DOHH2 (cell line): Measurements from ENCODE around the gene AGER.
"Not testable (repeated sequence)": the region's sequence is repeated elsewhere in the genome, so short reads cannot be mapped to it uniquely, and the experiment has no call there.

Source experiments
- H3F3A ChIP-seq: fragments of 200-600 bp; sonication (generic), shearing (Covaris generic); 2 replicates; pipeline ENCODE4 v1.6.0; 2016; ENCODE audit warnings: antibody characterized with exemption, mild to moderate bottlenecking; ENCODE audit not compliant: control insufficient read depth, insufficient read depth
- H3K27ac ChIP-seq: fragments of 200-600 bp; sonication (generic); 2 replicates; pipeline ENCODE4 v1.5.1; 2014; ENCODE audit warnings: low read depth, mild to moderate bottlenecking, low read length, moderate library complexity
- H3K27me3 ChIP-seq: fragments of 200-600 bp; sonication (generic); 2 replicates; pipeline ENCODE4 v1.6.1; 2014; ENCODE audit warnings: mild to moderate bottlenecking, low read length, mixed read lengths; ENCODE audit not compliant: control insufficient read depth
- H3K36me3 ChIP-seq: fragments of 200-600 bp; sonication (generic); 2 replicates; pipeline ENCODE4 v1.6.1; 2014; ENCODE audit warnings: mild to moderate bottlenecking, low read length, moderate library complexity, mixed read lengths; ENCODE audit not compliant: control insufficient read depth
- H3K4me1 ChIP-seq: fragments of 200-600 bp; sonication (generic); 2 replicates; pipeline ENCODE4 v1.6.1; 2014; ENCODE audit warnings: mild to moderate bottlenecking, low read length, mixed read lengths; ENCODE audit not compliant: control insufficient read depth
- H3K4me2 ChIP-seq: fragments of 200-600 bp; sonication (generic); 2 replicates; pipeline ENCODE4 v1.6.0; 2014; ENCODE audit warnings: mild to moderate bottlenecking, low read length, moderate library complexity
- H3K4me3 ChIP-seq: fragments of 200-600 bp; sonication (generic); 2 replicates; pipeline ENCODE4 v1.5.1; 2014; ENCODE audit warnings: mild to moderate bottlenecking, low read length, mixed read lengths
- H3K79me2 ChIP-seq: fragments of 200-600 bp; sonication (generic); 2 replicates; pipeline ENCODE4 v1.6.1; 2014; ENCODE audit warnings: mild to moderate bottlenecking, low read length, mixed read lengths; ENCODE audit not compliant: control insufficient read depth
- H3K9me2 ChIP-seq: fragments of 200-600 bp; sonication (generic); replicated peaks from 2 replicates; pipeline ENCODE4 v1.6.1; 2014; ENCODE audit warnings: mild to moderate bottlenecking, low read length, mixed read lengths; ENCODE audit not compliant: control insufficient read depth
- H3K9me3 ChIP-seq: fragments of 200-600 bp; sonication (generic); 2 replicates; pipeline ENCODE4 v1.6.1; 2014; ENCODE audit warnings: antibody characterized with exemption, low read length, mixed read lengths; ENCODE audit not compliant: control insufficient read depth, insufficient read depth
- H4K20me1 ChIP-seq: fragments of 200-600 bp; sonication (generic); 2 replicates; pipeline ENCODE4 v1.6.0; 2014; ENCODE audit warnings: low read depth, mild to moderate bottlenecking, antibody characterized with exemption, low read length, moderate library complexity; ENCODE audit not compliant: control insufficient read depth, insufficient read depth
- EZH2phosphoT487 ChIP-seq: fragments of 200-600 bp; sonication (generic); IDR thresholded peaks from 2 replicates; pipeline ENCODE4 v1.6.1; 2017; ENCODE audit warnings: borderline replicate concordance, mild to moderate bottlenecking, antibody characterized with exemption, low read length, moderate library complexity, mixed read lengths
- TF ChIP-seq, protein P1 (sequence below): fragments of 200-600 bp; sonication (generic); IDR thresholded peaks from one replicate; pipeline ENCODE4 v1.5.1; 2014; ENCODE audit warnings: antibody characterized with exemption, mild to moderate bottlenecking, low read depth, low read length; ENCODE audit not compliant: poor library complexity, severe bottlenecking

Gene AGER

DNA sequence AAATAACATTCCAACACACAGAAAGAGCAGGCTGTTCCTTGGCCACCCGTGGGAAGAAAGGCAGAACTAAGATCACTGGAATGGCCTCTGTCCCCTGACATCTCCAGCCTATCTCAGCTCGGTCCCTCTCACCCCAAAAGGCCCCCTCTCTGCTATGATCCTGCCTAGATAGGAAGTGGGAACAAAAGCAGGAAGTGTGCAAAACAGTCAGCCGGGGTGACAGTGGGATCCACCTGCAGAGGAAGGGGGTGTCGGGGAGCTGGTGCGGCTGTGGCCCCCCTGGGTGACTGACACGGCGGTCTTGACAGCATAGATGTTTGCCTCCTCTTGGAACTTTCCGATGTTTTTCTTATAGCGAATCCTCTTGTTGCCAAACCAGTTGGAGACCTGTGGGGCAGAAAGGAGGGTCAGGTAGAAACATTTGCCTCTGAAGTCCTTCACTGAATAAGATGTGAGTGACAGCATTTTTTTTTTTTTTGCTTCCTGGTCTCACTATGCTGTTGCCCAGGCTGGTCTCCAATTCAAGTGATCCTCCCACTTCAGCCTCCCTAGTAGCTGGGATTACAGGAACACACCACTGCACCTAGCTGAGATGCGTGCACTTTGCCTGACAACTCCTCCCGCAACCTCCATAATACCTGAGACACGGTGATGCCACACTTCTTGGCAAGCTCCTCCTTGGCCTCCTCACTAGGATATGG is 3.1 kb upstream of the AGER start:
- no peaks in the 10 kb centered on the region for H3K9me3 ChIP-seq
- no peaks in the 10 kb centered on the region for H4K20me1 ChIP-seq
- H3K4me3 ChIP-seq: peak overlapping the region; percentile 44
- no peak for TF ChIP-seq EZH2phosphoT487
- TF ChIP-seq, protein P1, sequence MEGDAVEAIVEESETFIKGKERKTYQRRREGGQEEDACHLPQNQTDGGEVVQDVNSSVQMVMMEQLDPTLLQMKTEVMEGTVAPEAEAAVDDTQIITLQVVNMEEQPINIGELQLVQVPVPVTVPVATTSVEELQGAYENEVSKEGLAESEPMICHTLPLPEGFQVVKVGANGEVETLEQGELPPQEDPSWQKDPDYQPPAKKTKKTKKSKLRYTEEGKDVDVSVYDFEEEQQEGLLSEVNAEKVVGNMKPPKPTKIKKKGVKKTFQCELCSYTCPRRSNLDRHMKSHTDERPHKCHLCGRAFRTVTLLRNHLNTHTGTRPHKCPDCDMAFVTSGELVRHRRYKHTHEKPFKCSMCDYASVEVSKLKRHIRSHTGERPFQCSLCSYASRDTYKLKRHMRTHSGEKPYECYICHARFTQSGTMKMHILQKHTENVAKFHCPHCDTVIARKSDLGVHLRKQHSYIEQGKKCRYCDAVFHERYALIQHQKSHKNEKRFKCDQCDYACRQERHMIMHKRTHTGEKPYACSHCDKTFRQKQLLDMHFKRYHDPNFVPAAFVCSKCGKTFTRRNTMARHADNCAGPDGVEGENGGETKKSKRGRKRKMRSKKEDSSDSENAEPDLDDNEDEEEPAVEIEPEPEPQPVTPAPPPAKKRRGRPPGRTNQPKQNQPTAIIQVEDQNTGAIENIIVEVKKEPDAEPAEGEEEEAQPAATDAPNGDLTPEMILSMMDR: no peak
- peak overlapping the region; percentile 36 for H3K27ac ChIP-seq
- no peaks in the 10 kb centered on the region for H3K27me3 ChIP-seq
- no peaks in the 10 kb centered on the region for H3K9me2 ChIP-seq
- peaks cover 9% of the 10 kb centered on the region for H3F3A ChIP-seq
- H3K36me3 ChIP-seq: peaks cover 69% of the 10 kb centered on the region
- peak overlapping the region; percentile 100 for H3K4me2 ChIP-seq
- peaks cover 54% of the 10 kb centered on the region for H3K4me1 ChIP-seq
- peaks cover 48% of the 10 kb centered on the region for H3K79me2 ChIP-seq

DNA sequence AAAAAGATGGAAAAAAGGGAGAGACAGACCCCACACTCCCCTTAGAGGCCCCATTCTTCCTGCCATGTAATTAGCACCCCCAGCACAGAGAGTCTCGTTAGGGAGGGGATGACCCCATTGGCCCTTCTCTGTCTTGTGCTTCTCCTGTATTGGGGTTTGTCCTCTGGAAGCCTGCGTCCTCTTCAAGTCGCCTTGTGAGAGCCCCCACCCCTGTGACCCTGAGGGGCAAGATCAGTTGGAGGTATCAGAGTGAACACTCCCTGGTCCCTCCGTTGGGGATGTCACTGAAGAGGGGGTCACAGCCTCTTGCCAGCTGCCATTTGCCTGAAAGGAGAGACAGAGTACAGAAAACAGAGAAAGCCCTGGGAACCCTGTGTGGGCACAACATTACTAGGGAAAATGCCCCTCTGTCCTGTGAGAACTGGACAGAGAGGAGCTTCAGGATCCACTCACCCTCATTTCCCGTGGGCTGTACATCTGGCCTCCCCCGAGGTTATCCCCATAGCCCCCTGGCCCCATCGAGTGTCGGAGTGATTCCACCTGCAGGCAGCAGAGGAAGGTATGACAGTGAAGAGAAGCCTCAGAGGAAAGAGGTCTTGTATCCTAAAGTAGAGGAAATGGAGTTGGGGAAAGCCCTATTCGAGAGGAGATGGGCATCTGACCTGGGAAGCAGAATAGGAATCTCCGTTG is 2.2 kb upstream of the AGER start:
- H3K4me1 ChIP-seq: peaks cover 46% of the 10 kb centered on the region
- H3K36me3 ChIP-seq: peaks cover 66% of the 10 kb centered on the region
- H3K4me3 ChIP-seq, H3K4me2 ChIP-seq, H3F3A ChIP-seq, H4K20me1 ChIP-seq, H3K27me3 ChIP-seq, H3K9me2 ChIP-seq, H3K9me3 ChIP-seq: not testable (repeated sequence)
- peaks cover 42% of the 10 kb centered on the region for H3K79me2 ChIP-seq
- peak overlapping the region; percentile 36 for H3K27ac ChIP-seq

DNA sequence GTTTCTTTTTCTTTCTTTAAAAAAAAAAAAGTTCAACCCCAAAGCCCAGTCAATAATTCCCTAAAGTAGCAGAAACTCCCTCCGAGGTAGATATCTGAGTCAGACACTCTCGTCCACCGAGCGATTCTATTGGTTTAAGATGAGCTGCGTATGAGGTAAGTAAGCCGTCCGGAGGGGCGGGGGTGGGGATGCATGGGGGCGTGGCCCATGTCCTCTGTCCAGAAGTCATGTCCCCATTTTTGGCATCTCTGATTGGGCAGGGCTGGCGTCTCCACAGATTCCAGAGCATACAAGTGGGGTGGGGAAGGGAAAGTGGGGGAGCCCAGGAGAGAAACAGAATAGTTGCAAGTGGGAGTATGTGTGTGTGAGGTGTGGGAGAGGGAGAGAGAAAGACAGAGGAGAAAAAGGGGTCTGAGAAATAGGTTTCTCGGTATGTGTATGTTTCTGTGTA is 1.7 kb upstream of the AGER start:
- H3K9me2 ChIP-seq, H3K9me3 ChIP-seq, H4K20me1 ChIP-seq, H3K4me3 ChIP-seq, H3K27ac ChIP-seq, H3F3A ChIP-seq, H3K27me3 ChIP-seq: not testable (repeated sequence)
- peaks cover 41% of the 10 kb centered on the region for H3K4me1 ChIP-seq
- peak overlapping the region; percentile 11; the same call in 1 of the 2 replicates for H3K4me2 ChIP-seq
- H3K36me3 ChIP-seq: peaks cover 66% of the 10 kb centered on the region
- peaks cover 39% of the 10 kb centered on the region for H3K79me2 ChIP-seq

DNA sequence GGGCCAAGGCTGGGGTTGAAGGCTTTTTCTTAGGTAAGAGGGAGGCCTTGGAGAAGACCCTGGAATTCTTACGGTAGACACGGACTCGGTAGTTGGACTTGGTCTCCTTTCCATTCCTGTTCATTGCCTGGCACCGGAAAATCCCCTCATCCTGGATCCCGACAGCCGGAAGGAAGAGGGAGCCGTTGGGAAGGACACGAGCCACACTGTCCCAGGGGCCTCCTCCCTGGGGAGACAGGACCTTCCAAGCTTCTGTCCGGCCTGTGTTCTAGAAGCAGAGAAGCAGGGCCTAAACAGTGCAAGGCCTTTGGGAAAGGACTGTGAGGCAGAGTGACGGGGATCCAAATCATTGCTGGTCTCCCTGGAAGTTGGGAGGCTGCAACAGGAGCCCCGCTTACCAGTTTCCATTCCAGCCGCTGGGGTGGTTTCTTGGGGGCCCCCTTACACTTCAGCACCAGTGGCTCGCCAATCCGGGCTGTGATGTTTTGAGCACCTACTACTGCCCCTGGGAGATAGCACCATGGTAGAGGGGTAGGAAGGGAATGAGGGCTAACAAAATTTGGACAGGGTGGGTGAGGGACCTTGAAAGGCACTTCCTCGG is 470 bp downstream of the AGER start:
- no peak for TF ChIP-seq EZH2phosphoT487
- TF ChIP-seq, protein P1: no peak
- Histone ChIP-seq H3K27ac (no peak overlapping the region), H3K4me3 (no peak overlapping the region), H4K20me1 (no peaks in the 10 kb centered on the region), H3K4me2 (no peak overlapping the region), H3K27me3 (no peaks in the 10 kb centered on the region), H3K9me3 (no peaks in the 10 kb centered on the region), H3F3A (peaks cover 4% of the 10 kb centered on the region; the same call in 1 of the 2 replicates), H3K79me2 (peaks cover 38% of the 10 kb centered on the region), H3K36me3 (peaks cover 78% of the 10 kb centered on the region), H3K4me1 (peaks cover 42% of the 10 kb centered on the region), H3K9me2 (no peaks in the 10 kb centered on the region)
